ENCODE results near the gene E2F8. TPM values are rescaled to one million over a fixed set of nuclear protein-coding genes. Genes with fewer than 3 reads are reported as not detected.

E2F8 gene
- total RNA-seq, 1 experiment from 2014 or later = 10.7 TPM

GRCh38 chr11:19284881-19285280, 44.1 kb upstream of the E2F8 start (continued):
- TF ChIP-seq TEAD4 (CRISPR knock-in tag; IDR thresholded peaks at IDR 0.05) = no peak
- TF ChIP-seq ZSCAN18 (CRISPR knock-in tag; IDR thresholded peaks at IDR 0.05) = no peak
- no peak for TF ChIP-seq MAX (CRISPR knock-in tag; IDR thresholded peaks at IDR 0.05)
- TF ChIP-seq ZNF425 (CRISPR knock-in tag; conservative IDR thresholded peaks at IDR 0.05) = no peak
- TF ChIP-seq TCF7 (CRISPR knock-in tag; IDR thresholded peaks at IDR 0.05; ENCODE audit: low read depth) = no peak
- TF ChIP-seq JUN (CRISPR knock-in tag; IDR thresholded peaks at IDR 0.05) = no peak
- no peak for TF ChIP-seq ERG (CRISPR knock-in tag; IDR thresholded peaks at IDR 0.05)
- no peak for TF ChIP-seq NFE2L1 (CRISPR knock-in tag; IDR thresholded peaks at IDR 0.05)
- no peak for TF ChIP-seq CREM (CRISPR knock-in tag; IDR thresholded peaks at IDR 0.05)
- TF ChIP-seq TEAD1 (CRISPR knock-in tag; IDR thresholded peaks at IDR 0.05) = no peak
- no peak for TF ChIP-seq CBFB (CRISPR knock-in tag; IDR thresholded peaks at IDR 0.05; ENCODE audit: low read depth)
- no peak for TF ChIP-seq ZBTB21 (CRISPR knock-in tag; IDR thresholded peaks at IDR 0.05; ENCODE audit: borderline replicate concordance)
- no peak for TF ChIP-seq ZNF138 (CRISPR knock-in tag; conservative IDR thresholded peaks at IDR 0.05)

- Mint-ChIP-seq H3K27me3 (ENCODE audit: low read depth) (no peaks in the 10 kb centered on the region), H3K4me3 (no peak overlapping the region), H3K36me3 (no peaks in the 10 kb centered on the region), H3K4me1 (peaks cover 31% of the 10 kb centered on the region), H3K27ac (no peak overlapping the region), H3K9me3 (no peaks in the 10 kb centered on the region)
- DNase-seq (ENCODE audit: low spot score) (no peak), ATAC-seq (no peak)
- CTCF ChIA-PET = no interaction called here
- POLR2A ChIA-PET = no interaction called here
- TF ChIP-seq SMAD4 (CRISPR knock-in tag; IDR thresholded peaks at IDR 0.05) (no peak), TEAD4 (CRISPR knock-in tag; IDR thresholded peaks at IDR 0.05) (no peak), MLX (CRISPR knock-in tag; IDR thresholded peaks at IDR 0.05) (no peak), ERG (CRISPR knock-in tag; IDR thresholded peaks at IDR 0.05) (no peak), AR (CRISPR knock-in tag; IDR thresholded peaks at IDR 0.05) (no peak), SMAD3 (CRISPR knock-in tag; IDR thresholded peaks at IDR 0.05; ENCODE audit: borderline replicate concordance) (no peak), NR2C2 (CRISPR knock-in tag; IDR thresholded peaks at IDR 0.05) (no peak), NR1H2 (CRISPR knock-in tag; IDR thresholded peaks at IDR 0.05) (no peak), ZBTB43 (CRISPR knock-in tag; IDR thresholded peaks at IDR 0.05) (no peak), ZNF263 (CRISPR knock-in tag; IDR thresholded peaks at IDR 0.05; ENCODE audit: low read depth) (no peak), GTF2I (CRISPR knock-in tag; conservative IDR thresholded peaks at IDR 0.05) (no peak)
These were observed 43.2 kb upstream of the E2F8 start for GRCh38 chr11:19283991-19284390.
